HCT116 (cell line): ENCODE data around the gene MAP2K5.
"Not testable (repeated sequence)": the region's sequence is repeated elsewhere in the genome, so short reads cannot be mapped to it uniquely, and the experiment has no call there.

Source experiments
- CEBPB ChIP-seq: IDR thresholded peaks from 2 replicates; pipeline ENCODE4 v1.6.1; 2012; ENCODE audit warnings: low read depth
- CTCF ChIP-seq, 3 experiments: fragments of 200-600 bp in 1 of 3; sonication (generic) in 1 of 3; IDR thresholded peaks in 2 of 3; conservative IDR thresholded peaks in 1 of 3; 2 replicates each; pipeline ENCODE4 v1.5.1; 2012 to 2017; ENCODE audit warnings: low read depth in 2 of 3, low read length in 2 of 3, antibody characterized with exemption in 1 of 3, borderline replicate concordance in 1 of 3, control low read depth in 1 of 3, mild to moderate bottlenecking in 1 of 3, mixed read lengths in 1 of 3, mixed run types in 1 of 3, moderate library complexity in 1 of 3; ENCODE audit not compliant: insufficient read depth in 1 of 3
- EZH2 ChIP-seq: fragments of 200-600 bp; sonication (generic); IDR thresholded peaks from 2 replicates; pipeline ENCODE4 v1.6.1; 2017; ENCODE audit warnings: antibody characterized with exemption, mixed run types
- FOSL1 ChIP-seq: IDR thresholded peaks from 2 replicates; pipeline ENCODE4 v1.6.1; 2012; ENCODE audit warnings: low read depth
- JUND ChIP-seq: IDR thresholded peaks from 2 replicates; pipeline ENCODE4 v1.6.1; 2012
- POLR2A ChIP-seq: IDR thresholded peaks from 2 replicates; pipeline ENCODE4 v1.7.0; 2011; ENCODE audit warnings: borderline replicate concordance; ENCODE audit not compliant: insufficient read depth, insufficient read length; ENCODE audit errors: extremely low read depth
- POLR2AphosphoS5 ChIP-seq: IDR thresholded peaks from 2 replicates; pipeline ENCODE4 v1.6.1; 2011; ENCODE audit warnings: mild to moderate bottlenecking, low read depth, low read length, moderate library complexity
- SIN3A ChIP-seq: IDR thresholded peaks from 2 replicates; pipeline ENCODE4 v1.6.1; 2012; ENCODE audit warnings: low read depth
- YY1 ChIP-seq: IDR thresholded peaks from 2 replicates; pipeline ENCODE4 v1.6.1; 2011; ENCODE audit warnings: low read length, low read depth, moderate library complexity, mild to moderate bottlenecking; ENCODE audit not compliant: insufficient replicate concordance; ENCODE audit errors: extremely low read depth
- ZBTB33 ChIP-seq: IDR thresholded peaks from 2 replicates; pipeline ENCODE4 v1.6.1; 2011; ENCODE audit warnings: mild to moderate bottlenecking, low read length, moderate library complexity; ENCODE audit not compliant: insufficient replicate concordance; ENCODE audit errors: extremely low read depth
- ZFX ChIP-seq: fragments of 450-650 bp; IDR thresholded peaks from 2 replicates; pipeline ENCODE4 v1.6.1; 2017
- ZNF274 ChIP-seq: fragments of 200-500 bp; sonication (Bioruptor generic); IDR thresholded peaks from 2 replicates; pipeline ENCODE4 v1.6.1; 2014; ENCODE audit warnings: mild to moderate bottlenecking, low read depth, low read length, inconsistent platforms

- TF ChIP-seq EZH2; SIN3A; CTCF (IDR thresholded peaks at IDR 0.05 in 2 of 3, conservative IDR thresholded peaks at IDR 0.05 in 1 of 3; ENCODE audit: borderline replicate concordance in 1 of 3, insufficient read depth in 1 of 3, low read depth in 2 of 3, low read length in 2 of 3); POLR2A; ZBTB33; FOSL1; ZFX; YY1; ZNF274; JUND; CEBPB; POLR2AphosphoS5: not testable (repeated sequence)
Observed at GRCh38 chr15:67672834-67673233, 130.3 kb downstream of the MAP2K5 start.
